ENCODE results near the gene MOCS1.

MOCS1 gene

GRCh38 chr6:39901670-39902069, 32.6 kb downstream of the MOCS1 start:
- DNase-seq, result no peak

DNA sequence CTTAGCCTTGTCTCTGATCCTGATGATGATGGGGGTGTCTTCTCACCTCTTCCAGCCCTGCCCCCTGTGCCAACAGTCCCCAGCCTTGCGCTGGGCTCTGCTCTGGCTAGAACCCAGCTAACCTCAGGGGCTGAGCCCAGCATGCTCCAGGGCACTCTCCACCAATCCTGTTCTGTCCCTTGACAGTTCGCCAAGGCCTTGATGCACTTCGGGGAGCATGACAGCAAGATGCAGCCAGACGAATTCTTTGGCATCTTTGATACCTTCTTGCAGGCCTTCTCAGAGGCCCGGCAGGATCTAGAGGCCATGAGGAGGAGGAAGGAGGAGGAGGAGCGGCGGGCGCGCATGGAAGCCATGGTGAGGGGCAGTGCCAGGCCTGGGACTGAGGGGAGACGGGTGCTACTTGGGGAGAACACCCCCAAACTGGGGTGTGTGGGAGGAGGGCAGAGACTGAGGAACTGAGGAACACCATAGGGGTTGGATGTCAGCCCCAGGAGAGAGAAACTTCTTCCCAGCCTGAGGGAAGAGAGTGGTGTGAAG, 33.1 kb downstream of the MOCS1 start:
- DNase-seq, result no peak

DNA sequence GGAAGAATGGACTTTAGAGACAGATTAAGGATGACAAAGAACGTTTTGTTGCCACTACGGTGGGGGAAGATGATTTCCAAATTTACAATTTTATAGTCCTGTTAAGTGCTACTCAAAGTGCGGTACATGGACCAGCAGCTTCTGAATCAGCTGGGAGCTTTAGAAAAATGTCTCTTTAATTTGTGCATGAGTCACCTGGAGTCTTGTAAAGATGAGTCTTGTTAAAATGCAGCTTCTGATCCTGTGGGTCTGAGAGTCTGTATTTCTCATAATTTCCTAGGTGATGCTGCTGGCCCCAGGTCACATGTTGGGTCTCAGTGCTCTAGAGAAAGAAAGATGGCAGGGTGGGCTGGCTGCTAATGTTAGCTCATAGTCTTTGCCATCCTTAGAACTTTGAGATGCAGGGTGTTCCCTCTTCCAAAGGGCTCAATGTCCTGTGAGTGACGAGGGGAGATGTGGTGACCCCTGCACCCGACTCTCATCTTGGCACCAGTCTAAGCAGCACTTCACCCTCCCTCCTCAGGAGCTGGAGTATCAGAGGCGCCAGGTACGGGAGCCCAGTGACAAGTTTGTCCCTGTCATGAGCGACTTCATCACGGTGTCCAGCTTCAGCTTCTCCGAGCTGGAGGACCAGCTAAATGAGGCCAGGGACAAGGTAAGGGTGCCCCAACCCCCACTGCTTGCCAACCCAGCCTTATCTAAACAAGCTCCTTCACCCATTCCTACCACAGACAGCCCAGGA, 34.5 kb downstream of the MOCS1 start:
- DNase-seq, result no peak

- DNase-seq, result no peak
Observed at GRCh38 chr6:39898625-39899024, 35.6 kb downstream of the MOCS1 start.

DNA sequence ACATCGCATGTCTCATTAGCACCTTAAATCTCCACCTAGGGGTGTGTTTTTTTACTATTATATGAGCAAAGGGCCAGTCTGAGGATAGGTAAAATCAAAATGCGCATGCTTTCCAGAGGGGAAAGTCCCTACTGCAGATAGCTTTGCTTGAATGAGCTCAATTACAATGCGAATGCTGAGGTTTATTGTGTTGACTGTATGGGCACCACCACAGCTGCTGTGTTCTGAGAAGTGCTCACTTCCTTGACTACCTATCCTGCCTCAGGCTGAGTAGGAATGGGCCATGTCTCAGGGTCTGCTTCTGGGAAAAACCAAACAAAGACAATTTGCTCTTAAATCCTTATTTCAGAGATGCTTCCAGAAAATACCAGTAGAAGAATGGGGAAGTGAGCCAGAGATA, 36.6 kb downstream of the MOCS1 start:
- no peak for DNase-seq

DNA sequence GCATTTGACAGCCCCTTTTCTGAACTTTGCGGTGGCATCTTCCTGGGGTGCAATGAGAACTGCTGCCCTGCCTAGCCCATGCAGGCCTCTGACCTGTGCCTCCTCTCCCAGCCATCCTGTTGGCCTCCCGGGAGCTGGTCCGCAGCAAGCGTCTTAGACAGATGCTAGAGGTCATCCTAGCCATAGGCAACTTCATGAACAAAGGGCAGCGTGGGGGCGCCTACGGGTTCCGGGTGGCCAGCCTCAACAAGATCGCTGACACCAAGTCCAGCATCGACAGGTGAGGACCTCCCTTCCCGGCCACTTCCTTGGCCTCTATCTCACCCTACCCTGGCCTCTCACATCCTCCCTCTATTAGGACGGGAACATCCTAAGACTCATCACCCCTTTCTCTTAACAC, 37.6 kb downstream of the MOCS1 start:
- no peak for DNase-seq

GRCh38 chr6:39893286-39893685, 41.0 kb downstream of the MOCS1 start:
- DNase-seq, result no peak

DNA sequence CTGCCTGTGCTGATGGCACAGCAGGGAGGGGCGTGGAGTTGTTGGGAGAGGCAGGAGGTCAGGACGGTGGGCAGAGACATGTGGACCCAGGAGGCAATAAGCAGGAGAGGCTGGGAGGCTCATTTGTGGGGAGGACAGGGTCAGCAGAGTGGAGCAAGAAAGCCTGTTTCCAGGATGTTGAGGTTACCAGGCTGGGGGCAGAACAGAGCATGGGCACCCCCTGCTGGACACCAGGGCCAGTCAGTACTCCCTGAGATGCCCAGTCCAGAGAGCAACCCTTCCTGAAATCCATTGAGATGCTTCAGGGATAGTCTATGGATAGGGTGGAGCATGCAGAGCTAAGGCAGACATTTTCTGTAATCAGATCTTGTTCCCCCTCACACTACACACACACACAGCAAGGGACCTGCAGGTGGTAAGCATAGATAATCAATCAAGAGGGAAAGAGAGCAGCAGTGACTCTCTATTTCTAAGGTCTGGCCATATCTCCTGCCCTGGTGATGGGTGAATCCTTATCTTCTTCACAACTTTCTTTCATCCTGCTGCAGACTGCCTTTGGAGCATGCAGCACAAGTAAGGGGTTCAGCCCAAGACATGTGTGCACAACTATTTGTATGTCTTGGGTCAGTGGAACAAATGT, 41.7 kb downstream of the MOCS1 start:
- DNase-seq, result peak; percentile 19

- no peak for DNase-seq
Observed at GRCh38 chr6:39891976-39892375, 42.3 kb downstream of the MOCS1 start.

DNA sequence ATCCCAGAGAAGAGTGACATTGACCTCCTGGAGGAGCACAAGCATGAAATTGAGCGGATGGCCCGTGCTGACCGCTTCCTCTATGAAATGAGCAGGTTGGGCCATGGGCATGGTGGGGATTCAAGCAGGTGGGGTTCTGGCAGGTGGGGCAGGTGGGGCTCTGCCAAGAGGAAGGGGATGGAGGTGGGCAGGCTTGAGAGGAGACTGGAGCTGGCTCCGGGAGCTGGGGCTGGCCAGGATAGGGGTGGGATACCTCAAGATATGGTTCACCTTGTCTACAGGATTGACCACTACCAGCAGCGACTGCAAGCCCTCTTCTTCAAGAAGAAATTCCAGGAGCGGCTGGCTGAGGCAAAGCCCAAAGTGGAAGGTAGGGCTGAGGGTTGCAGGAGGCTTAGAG, 42.9 kb downstream of the MOCS1 start:
- DNase-seq, result no peak

GRCh38 chr6:39889229-39889628, 45.0 kb downstream of the MOCS1 start:
- no peak for DNase-seq

DNA sequence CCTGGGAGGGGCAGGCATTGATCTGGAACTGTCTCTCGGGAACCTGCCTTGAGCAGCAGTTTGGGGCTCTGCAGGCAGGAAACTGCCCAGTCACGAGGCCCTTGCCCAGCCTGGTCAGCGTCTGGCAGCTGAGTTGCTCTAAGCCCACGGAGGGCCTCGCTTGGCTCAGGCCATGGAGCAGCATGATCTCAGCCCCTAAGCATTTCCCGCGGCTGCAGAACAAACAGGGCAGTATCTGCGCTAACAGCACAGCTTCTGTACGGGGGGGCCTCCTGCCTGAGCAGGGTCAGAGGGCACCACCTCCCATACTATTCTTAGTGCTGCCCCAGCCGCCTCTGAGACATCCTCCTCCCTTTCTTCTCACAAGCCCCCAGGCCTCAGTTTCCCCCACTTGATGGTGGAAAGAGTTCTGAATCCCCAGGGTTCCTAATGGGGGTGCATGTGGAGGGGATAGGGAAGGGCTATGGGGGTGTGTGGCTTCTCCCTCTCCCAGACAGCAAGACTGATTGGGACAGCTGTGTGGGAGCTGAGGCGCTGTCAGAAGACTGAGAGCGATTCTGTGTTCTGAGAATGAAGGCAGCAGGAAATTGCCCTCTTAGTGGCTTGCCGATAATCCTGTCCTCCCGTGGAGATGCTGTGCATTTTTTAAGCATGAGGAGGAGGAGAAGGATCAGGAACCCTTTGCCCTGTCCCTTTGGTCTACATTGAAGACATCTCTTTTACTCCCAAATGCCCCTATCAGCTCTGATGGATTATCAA, 46.4 kb downstream of the MOCS1 start:
- DNase-seq, result no peak

DNA sequence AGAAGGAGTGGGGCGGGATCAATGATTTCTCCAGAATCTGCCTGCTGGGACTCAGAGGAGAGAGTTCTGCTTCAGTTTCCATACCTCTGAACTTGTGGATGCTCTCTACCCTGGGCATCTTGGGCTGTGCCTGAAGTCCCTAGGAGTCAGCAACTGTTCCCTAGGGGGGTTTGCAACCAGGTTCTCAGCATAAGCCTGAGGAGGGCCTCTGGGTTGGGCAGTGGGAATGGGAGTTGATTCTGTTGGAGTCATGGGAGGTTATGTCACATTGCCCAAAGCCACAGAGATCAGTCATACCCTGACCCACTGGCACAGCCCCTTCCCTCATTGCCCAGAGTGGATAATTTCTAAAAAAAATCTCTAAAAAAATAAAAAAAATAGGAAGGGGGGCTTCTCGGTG, 47.4 kb downstream of the MOCS1 start:
- DNase-seq, result no peak

- DNase-seq, result no peak
Observed at GRCh38 chr6:39885691-39886090, 48.6 kb downstream of the MOCS1 start.

GRCh38 chr6:39884696-39885095, 49.6 kb downstream of the MOCS1 start:
- no peak for DNase-seq

DNA sequence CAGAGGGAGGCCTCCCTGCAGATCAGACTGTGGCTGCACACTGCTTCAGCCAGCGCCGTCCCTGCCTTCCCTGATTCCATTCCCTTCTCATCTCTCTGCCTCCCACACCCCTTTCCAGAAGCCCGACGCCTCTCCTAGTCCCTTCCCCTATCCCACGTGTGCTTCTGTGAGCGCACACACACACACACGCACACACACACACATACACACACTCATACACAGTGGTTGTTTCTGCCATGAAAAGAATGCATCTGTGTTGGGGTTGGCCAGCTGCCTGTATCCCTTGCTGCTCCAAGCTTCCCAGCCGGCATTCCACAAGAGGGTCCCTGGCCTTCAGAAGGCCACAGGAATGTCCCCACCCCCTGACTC, 51.7 kb downstream of the MOCS1 start:
- DNase-seq, result no peak

DNA sequence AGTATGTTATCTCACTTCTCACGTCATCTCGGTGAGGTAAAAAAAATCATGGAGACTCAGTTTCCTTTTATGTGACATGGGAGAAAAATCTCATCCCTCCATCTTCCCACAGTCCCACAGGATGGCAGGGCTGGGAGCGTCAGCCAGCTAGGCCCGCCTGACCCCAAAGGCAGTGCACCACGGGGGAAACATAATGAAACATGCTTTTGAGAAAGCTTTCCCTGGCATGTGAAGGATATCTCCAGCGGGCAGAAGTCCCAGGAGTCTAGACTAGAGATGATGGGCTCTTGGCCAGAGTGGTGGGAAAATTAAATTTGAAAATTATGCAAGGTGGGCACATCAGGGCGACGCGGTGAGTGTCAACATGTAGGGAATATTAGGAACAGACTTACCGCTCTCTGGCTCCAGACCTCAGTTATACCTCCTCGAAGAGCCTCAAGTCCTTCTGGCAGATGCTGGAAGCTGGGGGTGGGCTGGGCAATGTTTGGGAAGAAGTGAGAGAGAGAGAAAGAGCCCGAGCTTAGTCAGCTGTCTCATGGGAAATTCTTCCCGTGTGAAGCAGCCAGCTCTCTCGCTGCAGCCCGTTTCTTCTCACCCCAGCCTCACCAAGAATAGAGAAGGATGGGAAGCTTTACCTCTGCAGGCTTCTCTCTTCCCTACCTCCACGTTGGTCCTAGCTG, 52.3 kb downstream of the MOCS1 start:
- no peak for DNase-seq

GRCh38 chr6:39880594-39880993, 53.7 kb downstream of the MOCS1 start:
- peak; percentile 9 for DNase-seq

- DNase-seq, result no peak
Observed at GRCh38 chr6:39879535-39879934, 54.7 kb downstream of the MOCS1 start.

DNA sequence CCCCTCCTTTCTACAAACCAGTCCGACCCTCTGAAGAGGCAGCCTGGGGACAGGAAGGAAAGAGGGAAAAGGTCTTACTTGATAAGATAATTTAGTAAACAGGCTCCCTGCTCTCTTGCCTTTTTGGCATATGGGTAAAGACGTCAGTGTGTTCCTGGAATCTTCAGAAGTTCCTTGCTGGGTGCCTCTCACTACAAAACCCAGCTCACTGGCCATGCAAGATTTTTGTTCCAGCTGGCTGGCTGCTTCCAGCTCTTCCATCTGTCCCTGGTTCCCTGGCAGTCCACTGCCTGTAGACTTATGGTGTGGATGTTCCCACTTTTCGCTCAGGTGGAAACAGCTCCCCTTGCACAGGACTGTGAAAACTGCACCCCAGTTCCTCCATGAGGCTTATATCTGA, 57.4 kb downstream of the MOCS1 start:
- DNase-seq, result no peak

GRCh38 chr6:39876111-39876510, 58.2 kb downstream of the MOCS1 start:
- no peak for DNase-seq

DNA sequence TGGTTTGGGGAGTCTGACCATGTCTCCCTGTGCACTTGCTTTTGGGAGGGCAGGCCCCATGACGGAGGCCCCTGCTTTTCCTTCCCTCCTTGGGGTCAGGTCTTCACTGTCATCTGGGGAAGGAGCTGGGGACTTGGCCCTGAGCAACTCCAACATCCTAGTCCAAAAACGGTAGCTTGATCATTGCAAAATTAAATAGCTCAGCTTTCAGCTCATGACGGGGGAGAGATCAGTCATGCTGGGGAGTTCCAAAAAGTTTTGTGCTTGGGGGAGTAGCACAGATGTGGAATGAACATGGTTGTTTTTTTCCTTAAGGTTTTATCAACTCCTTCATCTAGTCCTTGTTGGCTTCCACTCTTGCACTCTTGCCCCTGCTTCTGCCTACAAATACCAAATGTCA, 60.8 kb downstream of the MOCS1 start:
- DNase-seq, result no peak

DNA sequence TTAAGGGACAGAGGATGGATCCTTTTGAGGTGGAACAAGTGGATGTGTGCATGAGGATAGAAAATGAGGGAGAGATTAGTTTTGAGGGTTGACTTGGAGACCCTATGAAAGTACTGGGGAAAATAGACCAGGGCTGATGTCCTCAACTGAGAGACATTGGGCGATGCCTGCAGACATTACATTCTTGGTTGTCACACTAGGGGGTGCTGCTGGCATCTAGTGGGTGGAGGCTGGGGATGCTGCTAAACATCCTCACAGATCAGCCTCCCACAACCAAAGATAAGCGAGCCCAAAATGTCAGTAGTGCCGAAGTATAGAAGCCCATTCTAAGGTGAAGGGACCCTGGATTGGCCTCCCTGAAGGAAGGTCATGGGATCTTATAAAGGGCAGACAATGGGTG, 63.3 kb downstream of the MOCS1 start:
- DNase-seq, result no peak
